Non-pigmented ciliary epithelial cell (primary cell): Measurements from ENCODE around the gene CXCL8.
A peak's percentile ranks its signal among the peaks of the same experiment; 100 is the strongest.
"Not testable (repeated sequence)": the region's sequence is repeated elsewhere in the genome, so short reads cannot be mapped to it uniquely, and the experiment has no call there.

Experiments used
- DNase-seq: peaks from one replicate; pipeline ENCODE4 v3.0.0-alpha.2; 2010; ENCODE audit warnings: low read depth

The CXCL8 gene

GRCh38 chr4:73740353-73740778, at the start of gene CXCL8:
Gene CXCL8 (plus strand): TSS chr4:73740569. CDS start chr4:73740659, 90 bp downstream.
- DNase-seq: peak; percentile 94

GRCh38 chr4:73691201-73691600, 49.2 kb upstream of the CXCL8 start:
- DNase-seq: not testable (repeated sequence)

DNA sequence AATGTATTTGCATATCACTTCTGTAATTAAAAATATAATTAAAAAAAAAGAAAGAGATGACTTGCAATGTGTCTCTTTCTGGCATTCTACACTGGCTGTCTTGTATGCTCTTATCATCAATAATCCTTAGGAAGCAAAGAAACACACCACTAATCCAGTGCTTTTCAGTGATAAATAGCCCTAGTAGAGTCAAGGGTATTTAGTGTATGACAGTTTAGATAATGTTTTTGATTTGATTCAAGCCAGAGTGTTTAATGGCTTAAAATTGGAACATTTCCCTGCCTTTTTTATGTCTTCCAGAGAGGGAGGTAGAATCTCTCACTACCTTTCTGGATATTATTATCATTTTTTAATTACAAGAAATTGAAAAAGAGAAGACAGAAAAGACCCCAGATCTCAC, 48.6 kb upstream of the CXCL8 start:
- no peak for DNase-seq

GRCh38 chr4:73692254-73692653, 48.1 kb upstream of the CXCL8 start:
- DNase-seq: no peak

- DNase-seq: no peak
Measured at GRCh38 chr4:73692701-73693100, 47.7 kb upstream of the CXCL8 start.

DNA sequence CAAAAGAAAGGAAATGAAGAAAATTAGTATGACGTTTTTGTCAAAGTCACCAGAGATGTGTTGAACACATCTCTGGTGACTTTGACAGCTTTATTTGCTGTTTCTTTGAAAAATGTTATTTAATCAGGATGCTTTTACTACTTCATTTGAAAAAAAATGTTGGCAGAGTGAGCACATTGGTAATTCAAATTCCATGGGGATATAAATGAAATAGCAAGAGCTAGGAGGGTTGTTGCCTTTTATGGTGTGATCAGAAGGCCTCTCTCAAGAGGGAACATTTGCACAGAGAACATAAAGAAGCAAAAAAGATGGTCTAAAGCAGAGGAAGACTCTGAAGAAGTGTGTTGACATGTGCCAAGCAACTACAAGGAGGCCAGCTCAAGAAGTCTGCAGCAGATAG, 46.6 kb upstream of the CXCL8 start:
- DNase-seq: no peak

DNA sequence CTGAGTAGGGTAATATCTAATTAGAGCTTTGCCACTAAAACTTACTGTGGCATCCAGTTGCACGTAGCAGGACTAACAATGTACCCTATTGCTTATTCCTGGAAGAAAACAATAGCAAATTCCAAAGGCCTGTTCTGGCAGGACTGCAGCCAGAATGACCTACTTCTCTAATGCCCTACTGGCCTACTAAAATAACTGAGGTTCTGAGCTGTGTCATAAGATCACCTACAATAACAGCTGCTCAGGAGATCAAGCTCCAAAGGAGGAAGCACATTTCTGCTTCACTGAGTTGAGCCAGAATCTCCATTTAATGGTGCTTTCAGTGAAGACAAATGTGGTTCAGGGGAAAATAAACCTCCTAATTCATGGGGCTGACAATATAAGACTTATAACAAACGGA, 42.2 kb upstream of the CXCL8 start:
- no peak for DNase-seq

DNA sequence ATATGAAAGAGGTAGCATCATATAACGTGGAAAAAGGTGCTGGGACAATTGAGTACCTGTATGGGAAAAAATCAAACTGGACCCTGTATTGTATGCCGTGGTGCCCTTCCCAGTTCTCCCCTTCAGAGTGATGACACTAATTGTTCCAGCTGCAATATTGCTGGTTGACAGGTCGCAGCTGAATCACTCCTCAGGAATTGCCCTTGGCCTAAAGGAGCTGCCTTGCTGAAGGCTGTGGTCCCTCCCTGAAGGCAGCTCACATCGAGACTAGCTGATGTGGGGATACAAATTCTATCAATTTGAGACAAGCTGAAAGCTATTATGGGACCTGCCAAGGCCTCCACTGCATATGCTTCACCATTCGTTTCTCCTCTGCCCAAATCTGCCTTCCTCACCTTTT, 39.3 kb upstream of the CXCL8 start:
- DNase-seq: no peak

- DNase-seq: no peak
Measured at GRCh38 chr4:73702796-73703287, 37.5 kb upstream of the CXCL8 start.

DNA sequence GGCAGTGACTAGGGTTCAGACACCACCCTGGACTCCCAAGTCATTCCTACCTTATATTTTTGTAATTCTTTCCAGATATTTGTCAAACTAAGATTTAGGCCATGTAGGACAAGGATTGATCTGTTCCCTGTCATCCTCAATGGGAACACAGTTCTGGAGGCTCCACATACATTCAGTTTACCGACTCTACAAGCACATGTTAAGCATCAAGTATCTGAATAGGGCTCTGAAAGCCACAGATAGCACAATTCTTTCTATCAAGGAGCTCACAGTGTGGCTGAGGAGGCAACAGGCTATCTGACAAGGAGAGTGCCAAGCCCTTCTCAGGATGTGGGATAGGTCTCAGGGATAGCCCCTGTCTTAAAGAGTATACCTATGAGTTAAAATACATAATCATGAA, 37.0 kb upstream of the CXCL8 start:
- DNase-seq: no peak

DNA sequence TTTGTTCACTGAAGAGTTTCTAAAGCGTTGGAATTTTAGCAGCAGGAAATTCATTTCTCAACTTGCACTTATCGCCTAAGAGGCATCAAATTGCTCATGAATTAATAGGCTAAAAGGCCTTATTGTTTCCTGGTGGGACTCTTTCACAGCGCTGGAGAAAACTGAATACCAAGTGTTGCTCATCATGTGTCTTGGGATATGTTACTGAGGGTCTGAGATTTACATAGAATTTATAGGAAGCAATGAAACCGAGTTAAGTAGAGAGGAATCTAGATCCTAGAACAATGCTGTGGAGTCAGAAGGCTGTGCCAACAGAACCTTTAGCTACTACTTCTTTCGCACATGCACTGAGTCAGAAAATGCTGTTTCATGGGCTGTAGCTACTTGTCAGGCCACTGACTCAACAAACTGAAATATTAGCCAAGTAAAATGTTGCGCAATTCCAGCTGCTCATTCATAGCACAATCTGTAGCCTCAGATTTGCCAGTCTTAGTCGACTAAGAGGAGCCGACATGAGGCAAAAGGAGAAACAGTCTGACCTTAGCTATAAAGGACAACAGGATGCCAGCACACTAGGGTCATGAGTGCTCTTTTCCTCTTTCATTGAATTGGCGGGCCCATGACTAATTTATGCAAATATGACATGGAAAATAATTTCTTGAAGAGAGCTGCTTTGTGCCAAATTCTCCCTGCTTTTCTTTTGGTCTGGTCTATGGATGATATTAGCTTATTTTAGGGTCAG, 35.9 kb upstream of the CXCL8 start:
- DNase-seq: peak; percentile 98

GRCh38 chr4:73705056-73705432, 35.3 kb upstream of the CXCL8 start:
- no peak for DNase-seq

DNA sequence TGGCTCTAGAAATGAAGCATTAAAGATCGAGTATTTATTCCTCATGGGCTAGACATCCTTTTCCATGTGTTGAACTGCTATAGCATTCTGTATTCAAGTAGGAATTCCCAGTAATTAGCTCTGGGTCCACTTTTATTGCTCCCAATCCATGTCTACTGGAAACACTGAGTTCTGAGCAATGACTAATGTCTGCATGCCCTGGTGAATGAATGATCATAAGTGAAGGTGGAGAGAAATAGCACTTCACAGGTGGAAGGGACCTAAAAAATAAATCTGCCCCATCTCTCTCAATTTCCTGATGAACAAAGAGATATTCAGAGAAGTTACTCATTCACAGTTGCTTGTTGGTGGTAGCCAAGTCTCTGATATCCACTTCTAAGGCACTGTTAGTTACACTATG, 34.6 kb upstream of the CXCL8 start:
- DNase-seq: no peak

GRCh38 chr4:73706811-73707210, 33.6 kb upstream of the CXCL8 start:
- no peak for DNase-seq

DNA sequence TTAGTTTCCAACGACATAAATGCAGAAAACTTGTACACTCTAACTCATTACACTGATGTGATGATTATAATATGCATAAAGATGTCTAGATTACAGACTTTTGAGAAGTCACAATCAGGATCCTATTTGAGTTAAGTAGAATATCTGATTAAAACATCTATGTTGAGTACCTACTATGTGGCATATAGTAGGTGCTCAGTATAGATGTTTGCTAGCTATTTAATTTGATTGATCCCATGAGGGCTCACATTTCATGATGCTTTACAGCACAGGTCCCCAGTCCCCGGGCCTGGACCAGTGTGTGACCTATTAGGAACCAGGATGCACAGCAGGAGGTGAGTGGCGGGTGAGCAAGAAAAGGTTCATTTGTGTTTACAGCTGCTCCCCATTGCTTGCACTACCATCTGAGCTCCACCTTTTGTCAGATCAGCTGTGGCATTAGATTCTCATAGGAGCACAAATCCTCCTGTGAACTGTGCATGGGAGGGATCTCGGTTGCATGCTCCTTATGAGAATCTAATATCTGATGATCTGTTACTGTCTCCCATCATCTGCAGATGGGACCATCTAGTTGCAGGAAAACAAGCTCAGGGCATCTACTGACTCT, 33.0 kb upstream of the CXCL8 start:
- no peak for DNase-seq

DNA sequence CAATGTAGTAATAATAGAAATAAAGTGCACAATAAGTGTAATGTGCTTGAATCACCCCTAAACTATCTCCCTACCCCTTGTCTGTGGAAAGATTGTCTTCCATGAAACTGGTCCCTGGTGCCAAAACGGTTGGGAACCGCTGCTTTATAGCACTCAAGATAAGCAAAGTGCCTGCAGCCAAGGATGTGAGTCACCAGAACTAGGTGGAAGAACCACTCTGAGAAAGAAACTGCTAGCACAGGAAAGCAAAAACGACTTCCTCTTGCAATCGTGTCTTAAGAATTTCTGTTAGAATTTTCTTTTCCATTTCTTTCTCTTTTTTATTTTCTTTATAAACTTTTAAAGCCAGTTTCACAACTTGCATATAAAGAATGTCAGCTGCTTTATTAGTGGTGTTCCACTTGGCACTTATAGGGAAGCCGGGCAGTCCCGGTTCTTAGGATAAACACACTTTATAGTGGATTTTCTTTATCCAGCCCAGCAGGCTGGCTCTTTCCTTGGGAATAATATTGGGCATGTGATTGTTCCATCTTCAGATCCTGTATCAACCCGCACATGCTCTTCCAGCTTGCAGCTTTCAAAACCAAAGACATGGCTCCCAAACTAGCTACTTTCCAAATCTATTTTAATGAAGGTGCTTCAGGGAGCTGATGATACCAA, 32.3 kb upstream of the CXCL8 start:
- DNase-seq: no peak

GRCh38 chr4:73709451-73710033, 30.8 kb upstream of the CXCL8 start:
- no peak for DNase-seq

DNA sequence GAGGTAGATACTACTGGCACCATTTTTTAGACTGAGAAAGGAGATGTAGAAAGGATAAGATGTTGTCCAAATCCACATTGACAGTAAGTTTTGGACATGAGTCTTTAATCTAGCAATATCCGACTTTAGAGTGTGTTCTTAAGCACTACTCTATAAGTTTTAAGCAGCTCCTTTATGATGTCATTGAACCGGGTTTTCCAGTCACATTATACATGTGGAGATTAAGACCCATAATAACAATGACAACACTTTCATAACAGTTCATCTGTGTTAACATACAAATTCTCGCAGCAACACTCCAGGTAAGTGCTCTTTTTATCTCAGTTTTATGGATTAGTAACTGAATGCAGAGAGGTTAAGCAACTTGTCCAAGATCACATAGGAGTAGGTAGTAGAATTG, 30.3 kb upstream of the CXCL8 start:
- DNase-seq: no peak

- DNase-seq: no peak
Measured at GRCh38 chr4:73711989-73712388, 28.4 kb upstream of the CXCL8 start.

DNA sequence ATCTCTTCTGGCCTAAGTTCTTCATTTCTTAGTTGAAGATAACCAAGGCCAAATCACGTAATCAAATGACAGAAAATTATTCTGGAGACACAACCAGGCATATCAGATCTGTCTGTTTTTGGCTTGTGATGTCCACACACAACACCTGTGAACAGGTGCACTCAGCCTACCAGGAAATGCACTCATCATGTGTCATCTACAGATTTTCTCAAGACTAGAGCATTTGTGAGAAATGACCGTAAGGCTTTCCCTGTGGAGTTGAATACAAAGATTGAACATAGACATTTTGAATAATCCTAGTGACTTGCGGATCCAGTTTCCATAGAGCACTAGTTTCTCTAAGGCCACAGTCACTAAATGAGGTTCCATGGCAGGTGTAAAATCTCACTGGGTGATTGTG, 26.7 kb upstream of the CXCL8 start:
- no peak for DNase-seq

- DNase-seq: no peak
Measured at GRCh38 chr4:73714647-73715046, 25.7 kb upstream of the CXCL8 start.

DNA sequence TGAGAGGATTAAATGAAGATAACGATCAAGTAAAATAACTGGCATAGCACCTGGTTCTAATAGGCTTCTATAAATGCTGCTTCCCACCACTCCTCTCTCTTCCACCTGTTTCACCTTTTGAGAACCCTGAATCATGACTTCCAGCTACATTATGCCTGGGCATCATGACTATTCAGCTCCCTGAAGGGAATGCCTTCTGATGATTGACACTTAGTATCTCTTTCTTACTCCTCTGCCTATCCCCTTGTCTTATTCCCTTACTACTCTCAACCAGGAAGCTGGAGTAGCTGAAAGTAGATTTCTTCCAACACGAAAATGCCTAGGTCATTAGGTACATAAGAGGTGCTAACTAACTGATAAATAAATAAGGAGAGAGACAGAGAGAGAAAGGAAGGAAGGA, 24.7 kb upstream of the CXCL8 start:
- no peak for DNase-seq
